22Rv1 (cell line): ENCODE data around the gene PTH2R.

ENCODE experiments used
- ZFX ChIP-seq: fragments of 450-650 bp; IDR thresholded peaks from 2 replicates; pipeline ENCODE4 v1.6.1; 2017; ENCODE audit warnings: antibody characterized with exemption, borderline replicate concordance
- TF ChIP-seq, protein P1 (sequence below): fragments of 450-650 bp; IDR thresholded peaks from 2 replicates; pipeline ENCODE4 v1.5.1; 2017; ENCODE audit warnings: mild to moderate bottlenecking

DNA sequence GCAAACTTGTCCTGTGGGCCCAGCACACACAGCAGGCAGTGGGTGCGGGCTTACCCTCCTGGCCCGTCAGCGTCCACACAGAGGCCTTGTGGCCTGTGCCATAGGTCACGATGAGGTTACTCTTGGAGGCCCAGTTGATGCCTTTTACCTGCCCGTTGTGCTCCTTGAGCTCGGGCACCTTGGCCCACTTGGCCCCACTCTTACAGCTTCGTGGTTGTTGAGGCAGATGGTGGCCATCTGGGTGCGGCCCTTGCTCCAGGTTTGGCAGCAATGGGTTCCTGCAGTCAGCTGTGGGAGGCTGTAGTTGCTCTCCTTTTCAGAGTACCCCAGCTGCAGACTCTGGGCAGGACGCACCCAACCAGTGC is 45.5 kb upstream of the PTH2R start:
- TF ChIP-seq, protein P1, sequence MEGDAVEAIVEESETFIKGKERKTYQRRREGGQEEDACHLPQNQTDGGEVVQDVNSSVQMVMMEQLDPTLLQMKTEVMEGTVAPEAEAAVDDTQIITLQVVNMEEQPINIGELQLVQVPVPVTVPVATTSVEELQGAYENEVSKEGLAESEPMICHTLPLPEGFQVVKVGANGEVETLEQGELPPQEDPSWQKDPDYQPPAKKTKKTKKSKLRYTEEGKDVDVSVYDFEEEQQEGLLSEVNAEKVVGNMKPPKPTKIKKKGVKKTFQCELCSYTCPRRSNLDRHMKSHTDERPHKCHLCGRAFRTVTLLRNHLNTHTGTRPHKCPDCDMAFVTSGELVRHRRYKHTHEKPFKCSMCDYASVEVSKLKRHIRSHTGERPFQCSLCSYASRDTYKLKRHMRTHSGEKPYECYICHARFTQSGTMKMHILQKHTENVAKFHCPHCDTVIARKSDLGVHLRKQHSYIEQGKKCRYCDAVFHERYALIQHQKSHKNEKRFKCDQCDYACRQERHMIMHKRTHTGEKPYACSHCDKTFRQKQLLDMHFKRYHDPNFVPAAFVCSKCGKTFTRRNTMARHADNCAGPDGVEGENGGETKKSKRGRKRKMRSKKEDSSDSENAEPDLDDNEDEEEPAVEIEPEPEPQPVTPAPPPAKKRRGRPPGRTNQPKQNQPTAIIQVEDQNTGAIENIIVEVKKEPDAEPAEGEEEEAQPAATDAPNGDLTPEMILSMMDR, result no peak
- no peak for TF ChIP-seq ZFX
